GM12801 (cell line): ENCODE data around the gene CA12.

ENCODE experiments used
- CTCF ChIP-seq: IDR thresholded peaks from one replicate; pipeline ENCODE4 v1.5.1; 2011; ENCODE audit warnings: control low read depth; ENCODE audit not compliant: insufficient read length; ENCODE audit errors: extremely low read depth

Gene CA12

GRCh38 chr15:63351170-63351569, 30.5 kb downstream of the CA12 start:
- TF ChIP-seq CTCF, result no peak

- TF ChIP-seq CTCF, result no peak
Measured at GRCh38 chr15:63350178-63350621, 31.4 kb downstream of the CA12 start.

GRCh38 chr15:63349621-63350020, 32.0 kb downstream of the CA12 start:
- no peak for TF ChIP-seq CTCF

GRCh38 chr15:63349156-63349555, 32.5 kb downstream of the CA12 start:
- no peak for TF ChIP-seq CTCF

GRCh38 chr15:63348392-63348791, 33.3 kb downstream of the CA12 start:
- no peak for TF ChIP-seq CTCF

- no peak for TF ChIP-seq CTCF
Measured at GRCh38 chr15:63347074-63347857, 34.4 kb downstream of the CA12 start.

- no peak for TF ChIP-seq CTCF
Measured at GRCh38 chr15:63345391-63345752, 36.3 kb downstream of the CA12 start.
